NT2/D1 (cell line): Measurements from ENCODE around the gene CENPS.

Experiments used
- DNase-seq: peaks from one replicate; pipeline ENCODE4 v3.0.0-alpha.2; 2011; ENCODE audit warnings: low read depth, low spot score
- H3K27me3 ChIP-seq: 2 replicates; pipeline ENCODE4 v1.6.0; 2011; ENCODE audit warnings: mild to moderate bottlenecking; ENCODE audit not compliant: insufficient read length, insufficient read depth
- H3K36me3 ChIP-seq: 2 replicates; pipeline ENCODE4 v1.6.1; 2011; ENCODE audit warnings: mild to moderate bottlenecking, low read length, mixed read lengths; ENCODE audit not compliant: insufficient read depth, insufficient read length
- H3K4me1 ChIP-seq: 2 replicates; pipeline ENCODE4 v1.5.1; 2011; ENCODE audit not compliant: insufficient read depth, insufficient read length
- H3K4me3 ChIP-seq: 2 replicates; pipeline ENCODE4 v1.5.1; 2011; ENCODE audit warnings: low read depth; ENCODE audit not compliant: insufficient read length
- H3K9ac ChIP-seq: 2 replicates; pipeline ENCODE4 v1.6.0; 2011; ENCODE audit warnings: low read depth; ENCODE audit not compliant: insufficient read length
- H3K9me3 ChIP-seq: 2 replicates; pipeline ENCODE4 v1.5.1; 2011; ENCODE audit warnings: mild to moderate bottlenecking, low read length; ENCODE audit not compliant: insufficient read depth
- SUZ12 ChIP-seq: IDR thresholded peaks from 2 replicates; pipeline ENCODE4 v1.6.1; 2011; ENCODE audit not compliant: insufficient read length, insufficient read depth; ENCODE audit errors: extremely low read depth
- YY1 ChIP-seq: IDR thresholded peaks from 2 replicates; pipeline ENCODE4 v1.6.1; 2011; ENCODE audit not compliant: insufficient read length, insufficient read depth
- ZNF274 ChIP-seq: IDR thresholded peaks from 2 replicates; pipeline ENCODE4 v1.6.1; 2011; ENCODE audit warnings: mild to moderate bottlenecking, low read depth, low read length

CENPS gene

DNA sequence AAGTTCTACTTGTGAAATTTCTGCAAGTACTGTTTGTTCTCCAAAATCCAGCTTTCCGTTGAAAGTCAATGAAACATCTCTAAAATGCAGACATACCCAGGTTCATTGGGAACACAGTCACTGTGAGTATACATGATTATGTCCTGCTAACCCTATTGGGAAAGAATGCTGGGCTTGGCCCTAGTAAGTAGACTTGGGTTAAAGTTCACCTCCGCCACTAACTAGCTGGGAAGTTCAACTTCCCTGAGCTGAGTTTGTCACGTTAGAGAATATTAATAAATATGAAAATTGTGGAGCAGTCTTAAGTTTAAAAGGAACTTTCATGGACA, 41.9 kb upstream of the CENPS start:
- H3K27me3 ChIP-seq = no peaks in the 10 kb centered on the region
- peaks cover 6% of the 10 kb centered on the region for H3K4me1 ChIP-seq
- DNase-seq = no peak
- TF ChIP-seq ZNF274 (no peak), SUZ12 (no peak), YY1 (no peak)
- H3K36me3 ChIP-seq = peaks cover 2% of the 10 kb centered on the region
- H3K4me3 ChIP-seq = no peak overlapping the region
- H3K9ac ChIP-seq = no peak overlapping the region
- H3K9me3 ChIP-seq = no peaks in the 10 kb centered on the region

DNA sequence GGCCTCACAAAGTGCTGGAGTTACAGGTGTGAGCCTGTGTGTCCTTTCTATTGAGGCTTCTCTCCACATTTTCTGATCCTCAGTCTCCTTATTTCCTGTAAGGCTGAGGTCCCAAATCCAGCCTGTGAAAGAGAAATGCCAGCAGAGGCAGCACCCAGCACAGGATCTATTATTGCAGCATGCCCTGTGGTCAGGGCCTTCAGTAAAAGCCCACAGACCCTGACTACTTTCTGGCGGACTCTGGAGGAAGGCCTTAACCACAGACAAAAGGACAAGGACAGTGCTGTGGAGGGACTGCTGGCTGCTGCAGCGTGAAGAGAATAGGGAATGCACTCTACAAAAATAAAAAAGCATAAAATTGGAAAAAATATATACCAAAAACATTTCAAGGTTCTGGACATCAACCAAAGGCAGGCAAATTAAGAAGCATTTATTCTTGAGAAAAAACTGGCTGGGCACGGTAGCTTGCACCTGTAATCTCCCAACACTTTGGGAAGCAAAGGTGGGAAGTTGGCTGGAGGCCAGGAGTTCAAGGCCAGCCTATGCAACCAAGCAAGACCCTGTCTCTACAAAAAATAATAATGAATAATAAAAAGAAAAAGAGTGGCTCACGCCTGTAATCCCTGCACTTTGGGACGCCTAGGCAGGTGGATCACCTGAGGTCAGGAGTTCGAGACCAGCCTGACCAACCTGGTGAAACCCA, 40.8 kb upstream of the CENPS start:
- H3K4me3 ChIP-seq = no peak overlapping the region
- TF ChIP-seq SUZ12 = no peak
- no peak for TF ChIP-seq YY1
- TF ChIP-seq ZNF274 = no peak
- H3K9ac ChIP-seq = no peak overlapping the region
- peaks cover 4% of the 10 kb centered on the region for H3K4me1 ChIP-seq
- no peak for DNase-seq
- no peaks in the 10 kb centered on the region for H3K36me3 ChIP-seq
- peaks cover 5% of the 10 kb centered on the region; the same call in 1 of the 2 replicates for H3K9me3 ChIP-seq
- no peaks in the 10 kb centered on the region for H3K27me3 ChIP-seq

DNA sequence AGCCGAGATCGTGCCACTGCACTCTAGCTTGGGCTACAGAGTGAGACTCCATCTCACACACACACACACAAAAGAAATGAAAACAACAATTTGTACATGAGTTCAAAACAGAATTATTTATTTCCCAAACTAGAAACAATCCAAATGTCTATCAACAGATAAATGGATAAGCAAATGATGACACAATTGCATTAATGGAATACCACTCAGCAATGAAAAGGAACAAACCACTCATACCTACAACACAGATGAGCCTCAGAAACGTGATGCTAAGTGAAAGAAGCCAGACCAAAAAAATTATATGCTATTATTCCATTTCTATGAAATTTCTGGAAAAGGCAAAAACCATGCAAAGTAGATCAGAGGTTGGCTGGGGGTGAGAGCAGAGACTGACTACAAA, 33.4 kb upstream of the CENPS start:
- no peak for TF ChIP-seq YY1
- TF ChIP-seq SUZ12 = no peak
- DNase-seq = no peak
- H3K4me3 ChIP-seq = no peak overlapping the region
- no peak overlapping the region for H3K9ac ChIP-seq
- peaks cover 9% of the 10 kb centered on the region; the same call in 1 of the 2 replicates for H3K9me3 ChIP-seq
- H3K4me1 ChIP-seq = no peaks in the 10 kb centered on the region
- H3K27me3 ChIP-seq = no peaks in the 10 kb centered on the region
- H3K36me3 ChIP-seq = peaks cover 4% of the 10 kb centered on the region

DNA sequence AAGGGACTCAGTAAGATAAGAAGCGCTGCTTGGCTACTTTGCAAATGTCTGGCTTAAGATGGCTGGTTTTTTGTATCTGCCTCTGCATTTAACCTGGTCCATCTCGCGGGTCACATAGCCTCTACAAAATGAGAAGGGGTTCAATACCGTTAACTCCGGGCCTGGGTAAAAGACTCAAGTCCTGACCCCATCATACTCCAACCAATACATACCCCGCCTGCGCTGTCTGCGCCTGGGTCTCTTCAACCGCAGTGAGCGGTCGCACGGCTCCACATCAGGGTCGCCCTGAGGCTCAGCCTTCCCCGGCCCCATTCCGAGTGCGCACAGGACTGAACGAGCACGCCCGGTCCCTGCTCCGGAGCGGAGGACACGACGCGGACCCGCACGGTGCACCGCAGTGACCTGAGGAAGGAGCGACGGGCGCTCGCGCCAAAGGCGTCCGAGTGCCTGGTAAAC, 31.9 kb upstream of the CENPS start:
- Histone ChIP-seq H3K36me3 (peaks cover 15% of the 10 kb centered on the region), H3K4me1 (no peaks in the 10 kb centered on the region), H3K4me3 (peak overlapping the region; percentile 88), H3K9me3 (peaks cover 9% of the 10 kb centered on the region; the same call in 1 of the 2 replicates), H3K27me3 (no peaks in the 10 kb centered on the region), H3K9ac (peak overlapping the region; percentile 83)
- DNase-seq = no peak
- TF ChIP-seq ZNF274 (no peak), YY1 (no peak), SUZ12 (no peak)

DNA sequence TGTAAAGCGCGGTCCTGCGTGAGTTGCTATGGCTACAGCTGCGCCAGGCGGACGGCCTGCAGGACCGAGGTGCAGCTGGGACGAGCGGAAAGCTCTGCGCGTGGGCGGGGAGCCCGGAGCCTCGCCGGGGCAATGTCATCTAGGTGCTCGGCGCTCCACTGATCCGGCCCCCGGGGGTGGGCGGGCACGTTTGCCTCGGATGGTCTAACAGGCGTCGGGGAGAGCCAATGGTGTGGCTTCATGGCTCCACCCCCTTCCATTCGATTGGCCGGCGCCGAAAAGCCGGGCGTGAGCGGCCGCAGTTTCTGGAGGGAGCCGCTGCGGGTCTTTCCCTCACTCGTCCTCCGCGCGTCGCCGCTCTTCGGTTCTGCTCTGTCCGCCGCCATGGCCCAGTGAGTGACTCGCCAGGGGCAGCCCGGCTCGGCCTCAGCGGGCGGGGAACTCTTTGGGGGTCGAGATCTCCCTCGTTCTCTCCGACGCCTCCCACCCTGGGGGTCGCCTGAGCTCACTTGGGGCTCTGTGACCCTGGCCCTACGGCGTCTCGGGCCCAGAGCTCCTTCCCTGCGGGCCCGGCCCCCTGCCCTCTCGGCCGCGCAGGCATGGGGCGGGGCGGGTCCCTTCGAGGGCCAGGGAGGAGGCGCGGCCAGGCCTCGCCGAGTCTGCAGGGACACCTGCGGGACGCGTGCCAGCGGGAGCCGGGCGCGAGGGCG, 31.3 kb upstream of the CENPS start, which contains the start of gene PGD:
TSS of gene PGD (plus strand) at position 331 of the 710 bp plus-strand sequence. CDS start at position 385, 54 bp downstream.
- TF ChIP-seq YY1 = peak; percentile 17
- no peak for TF ChIP-seq ZNF274
- peak within 1 kb of the TSS; percentile 88 for H3K4me3 ChIP-seq
- DNase-seq = peak; percentile 89
- no peaks in the 10 kb centered on the region for H3K4me1 ChIP-seq
- no peaks in the 10 kb centered on the region for H3K27me3 ChIP-seq
- H3K9me3 ChIP-seq = peaks cover 9% of the 10 kb centered on the region; the same call in 1 of the 2 replicates
- H3K9ac ChIP-seq = peak within 1 kb of the TSS; percentile 96
- H3K36me3 ChIP-seq = peaks cover 20% of the 10 kb centered on the region

DNA sequence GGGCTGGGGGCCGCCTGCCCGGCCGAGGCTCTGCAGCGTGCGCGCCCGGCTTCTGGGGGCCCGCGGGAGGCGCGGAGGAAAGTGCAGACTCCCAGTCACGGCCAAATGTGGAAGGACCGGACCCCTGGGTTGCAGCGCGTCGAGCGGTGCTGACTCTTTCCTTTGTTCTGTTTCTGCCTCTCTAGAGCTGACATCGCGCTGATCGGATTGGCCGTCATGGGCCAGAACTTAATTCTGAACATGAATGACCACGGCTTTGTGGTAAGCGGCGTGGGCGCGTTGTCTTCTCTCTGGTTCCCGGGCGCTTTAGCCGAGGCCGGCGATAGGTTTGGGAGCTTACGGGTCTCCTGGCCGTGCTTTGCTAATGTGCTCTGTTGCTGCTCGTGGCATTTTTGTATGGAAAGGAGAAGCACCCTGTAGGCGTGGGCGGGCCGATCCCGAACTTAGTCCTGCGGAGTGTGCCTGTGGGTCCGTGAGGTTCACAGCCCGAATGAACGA, 30.7 kb upstream of the CENPS start:
- H3K4me1 ChIP-seq = no peaks in the 10 kb centered on the region
- H3K27me3 ChIP-seq = no peaks in the 10 kb centered on the region
- H3K36me3 ChIP-seq = peaks cover 27% of the 10 kb centered on the region
- no peak for DNase-seq
- no peak for TF ChIP-seq YY1
- TF ChIP-seq SUZ12 = no peak
- no peak for TF ChIP-seq ZNF274
- peak overlapping the region; percentile 96 for H3K9ac ChIP-seq
- peak overlapping the region; percentile 88 for H3K4me3 ChIP-seq
- 0 out of 2 replicates have a peak, but pooled peaks cover 3% of the 10 kb centered on the region for H3K9me3 ChIP-seq

DNA sequence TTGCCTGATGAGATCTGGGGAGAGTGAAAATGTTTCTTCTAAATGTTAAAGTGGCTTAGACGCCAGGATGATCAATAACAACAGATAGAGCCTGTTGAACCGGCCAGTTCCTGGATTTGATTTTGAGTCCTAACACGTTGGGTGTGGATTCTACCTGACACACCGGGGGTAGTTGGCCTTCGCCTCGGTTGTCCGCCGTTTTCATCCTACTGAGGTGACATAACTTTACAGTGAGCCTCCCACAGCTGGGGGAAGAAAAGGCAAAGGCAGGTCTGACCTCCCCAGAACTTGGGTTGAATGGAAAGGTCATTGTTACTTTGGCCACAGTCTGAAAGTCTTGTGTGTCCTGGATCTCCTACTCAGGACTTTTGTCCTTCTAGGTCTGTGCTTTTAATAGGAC, 30.2 kb upstream of the CENPS start:
- Histone ChIP-seq H3K4me1 (no peaks in the 10 kb centered on the region), H3K4me3 (peak overlapping the region; percentile 88), H3K36me3 (peaks cover 32% of the 10 kb centered on the region), H3K9ac (peak overlapping the region; percentile 96), H3K9me3 (no peaks in the 10 kb centered on the region), H3K27me3 (no peaks in the 10 kb centered on the region)
- TF ChIP-seq SUZ12 = no peak
- no peak for TF ChIP-seq YY1
- TF ChIP-seq ZNF274 = no peak
- no peak for DNase-seq
